22Rv1 (cell line): ENCODE measurements around the gene CDKL1.

Experiments used
- H3K27ac ChIP-seq: fragments of 450-650 bp; 2 replicates; pipeline ENCODE4 v1.5.1; 2017
- CTCF ChIP-seq: fragments of 450-650 bp; IDR thresholded peaks from 2 replicates; pipeline ENCODE4 v1.5.1; 2017; ENCODE audit warnings: mild to moderate bottlenecking
- ZFX ChIP-seq: fragments of 450-650 bp; IDR thresholded peaks from 2 replicates; pipeline ENCODE4 v1.6.1; 2017; ENCODE audit warnings: antibody characterized with exemption, borderline replicate concordance

Gene CDKL1

GRCh38 chr14:50399251-50400032 lies 2.8 kb upstream of the CDKL1 start:
- no peak overlapping the region for H3K27ac ChIP-seq
- TF ChIP-seq ZFX = no peak
- no peak for TF ChIP-seq CTCF

DNA sequence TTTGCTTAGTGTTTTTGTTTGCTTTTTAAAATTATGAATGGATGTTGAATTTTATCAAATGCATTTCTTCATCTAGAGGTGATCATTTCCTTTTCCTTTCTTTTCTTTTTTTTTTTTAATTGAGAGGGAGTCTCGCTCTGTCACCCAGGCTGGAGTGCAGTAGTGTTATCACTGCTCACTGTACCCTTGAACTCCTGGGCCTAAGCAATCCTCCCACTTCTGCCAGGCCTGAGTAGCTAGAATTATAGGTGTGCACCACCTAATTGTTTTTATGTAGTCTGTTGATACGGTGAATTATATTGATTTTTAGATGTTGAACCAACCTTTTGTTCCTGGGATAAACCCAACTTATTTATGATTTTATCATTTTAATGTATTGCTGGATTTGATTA lies 1.5 kb upstream of the CDKL1 start:
- peak overlapping the region; percentile 93 for H3K27ac ChIP-seq
- TF ChIP-seq CTCF (no peak), ZFX (no peak)

GRCh38 chr14:50397390-50398188 lies 908 bp upstream of the CDKL1 start:
- peak overlapping the region; percentile 93 for H3K27ac ChIP-seq
- TF ChIP-seq CTCF (no peak), ZFX (no peak)

DNA sequence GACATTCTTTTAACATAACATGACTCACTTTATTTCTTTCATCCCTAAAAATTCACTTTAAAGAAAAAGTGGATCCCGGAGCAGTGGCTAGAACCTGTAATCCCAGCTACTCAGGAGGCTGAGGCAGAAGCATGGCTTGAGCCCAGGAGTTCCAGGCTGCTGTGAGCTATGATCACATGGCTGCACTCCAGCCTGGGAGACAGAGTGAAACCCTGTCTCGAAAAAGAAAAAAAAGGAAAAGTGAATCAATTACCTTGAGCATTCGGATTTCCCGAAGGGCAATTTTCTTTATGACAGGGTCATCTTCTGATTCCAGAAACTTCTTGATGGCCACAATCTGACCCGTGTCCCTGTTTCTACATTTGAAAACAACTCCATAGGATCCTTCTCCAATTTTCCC lies 1.2 kb downstream of the CDKL1 start:
- no peak for TF ChIP-seq CTCF
- no peak for TF ChIP-seq ZFX
- H3K27ac ChIP-seq = peak overlapping the region; percentile 93; the same call in 1 of the 2 replicates

- TF ChIP-seq CTCF (no peak), ZFX (no peak)
- no peak overlapping the region for H3K27ac ChIP-seq
Measured at GRCh38 chr14:50394713-50395112, 2.0 kb downstream of the CDKL1 start.

DNA sequence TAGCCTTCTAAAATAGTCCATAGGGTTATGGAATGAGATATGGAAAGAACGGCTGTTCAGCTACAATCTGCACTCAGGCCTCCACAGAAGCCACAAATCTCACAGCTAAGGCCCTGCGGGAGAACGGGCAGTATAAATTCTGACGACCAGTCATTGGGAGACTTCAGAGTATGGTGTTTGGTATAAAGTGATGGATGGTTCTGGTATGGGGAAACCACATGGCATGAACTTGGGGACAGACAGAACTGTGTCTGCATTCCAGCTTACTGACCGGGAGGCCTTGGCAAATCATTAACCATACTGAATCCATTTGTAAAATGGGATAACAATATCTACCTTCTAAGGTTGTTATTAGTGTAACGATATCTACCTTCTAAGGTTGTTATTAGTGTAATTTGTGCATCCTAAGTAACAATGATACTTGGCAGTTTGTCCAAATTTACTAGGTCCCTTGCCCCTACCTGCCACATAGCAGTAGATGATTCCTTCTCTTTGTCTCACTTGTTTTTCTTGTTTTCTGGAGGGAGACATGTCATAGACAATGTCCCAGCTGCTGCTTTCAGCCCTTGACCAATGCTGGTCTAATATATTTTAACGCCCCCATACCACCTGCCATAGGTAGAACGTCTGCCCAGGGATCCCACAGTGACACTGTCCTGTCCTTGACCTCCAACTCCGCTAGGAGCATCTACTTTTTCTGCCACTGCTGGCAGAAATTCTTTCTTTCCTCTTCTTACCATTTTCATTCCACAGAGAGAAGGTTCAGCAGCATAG lies 6.8 kb downstream of the CDKL1 start:
- TF ChIP-seq ZFX = no peak
- TF ChIP-seq CTCF = no peak
- H3K27ac ChIP-seq = peak overlapping the region; percentile 70
